COR-L47 (cell line): ENCODE measurements around the gene CTTN.

Experiments
- DNase-seq: peaks from one replicate; lab custom pipeline; 2025; lab: John Stamatoyannopoulos, UW

CTTN gene

GRCh38 chr11:70455354-70455753, 57.0 kb downstream of the CTTN start:
- DNase-seq, result no peak

- DNase-seq, result no peak
These were observed 58.7 kb downstream of the CTTN start for GRCh38 chr11:70456921-70457532.

GRCh38 chr11:70458736-70459135, 60.4 kb downstream of the CTTN start:
- DNase-seq, result no peak

GRCh38 chr11:70460111-70460510, 61.8 kb downstream of the CTTN start:
- DNase-seq, result no peak

GRCh38 chr11:70460964-70461363, 62.6 kb downstream of the CTTN start:
- DNase-seq, result no peak

- DNase-seq, result no peak
These were observed 64.6 kb downstream of the CTTN start for GRCh38 chr11:70462818-70463477.

GRCh38 chr11:70463478-70464255, 65.3 kb downstream of the CTTN start:
- DNase-seq, result no peak

GRCh38 chr11:70464509-70465361, 66.4 kb downstream of the CTTN start:
- no peak for DNase-seq

GRCh38 chr11:70466154-70466553, 67.8 kb downstream of the CTTN start:
- no peak for DNase-seq

GRCh38 chr11:70466596-70466995, 68.3 kb downstream of the CTTN start:
- DNase-seq, result no peak

- peak; percentile 23 for DNase-seq
These were observed 69.1 kb downstream of the CTTN start for GRCh38 chr11:70467201-70468085.

- no peak for DNase-seq
These were observed 70.2 kb downstream of the CTTN start for GRCh38 chr11:70468256-70469195.

- DNase-seq, result no peak
These were observed 71.8 kb downstream of the CTTN start for GRCh38 chr11:70470127-70470526.

GRCh38 chr11:70471254-70471653, 72.9 kb downstream of the CTTN start:
- no peak for DNase-seq

- no peak for DNase-seq
These were observed 73.9 kb downstream of the CTTN start for GRCh38 chr11:70472240-70472639.

GRCh38 chr11:70473186-70473872, 75.0 kb downstream of the CTTN start:
- no peak for DNase-seq

- DNase-seq, result no peak
These were observed 75.8 kb downstream of the CTTN start for GRCh38 chr11:70473873-70474690.

GRCh38 chr11:70474710-70475109, 76.4 kb downstream of the CTTN start:
- DNase-seq, result no peak

GRCh38 chr11:70476669-70477068, 78.3 kb downstream of the CTTN start:
- DNase-seq, result no peak
